Activated CD8-positive, alpha-beta T cell treated with anti-CD3 and anti-CD28 coated beads for 36 hours (primary cell): Measurements from ENCODE around the gene BTG4. TPM values are rescaled to one million over a fixed set of nuclear protein-coding genes. Genes with fewer than 3 reads are reported as not detected.

Experiments
- ATAC-seq: fragments of 200-7000 bp; cut with Tn5 transposase; one replicate; pipeline ENCODE4 v1.10.0; 2021; ENCODE audit warnings: mild to moderate bottlenecking, moderate library complexity
- CTCF ChIA-PET: fragments of 350-600 bp; sonication (Branson Sonifier 250); formaldehyde crosslinking; loops from one replicate; lab custom pipeline; 2021; ENCODE audit warnings: antibody characterized with exemption; lab: Charles Lee
- POLR2A ChIA-PET: fragments of 350-600 bp; sonication (Branson Sonifier 250); formaldehyde crosslinking; loops from one replicate; lab custom pipeline; 2021; ENCODE audit warnings: antibody characterized with exemption; lab: Charles Lee
- DNase-seq: peaks from one replicate; pipeline ENCODE4 v3.0.0-alpha.2; 2020
- H3K27ac Mint-ChIP-seq: one replicate; pipeline ENCODE4 v1.8.0; 2021; ENCODE audit warnings: mild to moderate bottlenecking, mixed read lengths
- H3K27me3 Mint-ChIP-seq: one replicate; pipeline ENCODE4 v1.8.0; 2021; ENCODE audit warnings: mixed read lengths
- H3K36me3 Mint-ChIP-seq: one replicate; pipeline ENCODE4 v1.8.0; 2021; ENCODE audit warnings: low read depth, mixed read lengths
- H3K4me1 Mint-ChIP-seq: one replicate; pipeline ENCODE4 v1.8.0; 2021; ENCODE audit warnings: low read depth, mixed read lengths
- H3K4me3 Mint-ChIP-seq: one replicate; pipeline ENCODE4 v1.8.0; 2021; ENCODE audit warnings: mild to moderate bottlenecking, moderate library complexity, mixed read lengths
- H3K9me3 Mint-ChIP-seq: one replicate; pipeline ENCODE4 v1.8.0; 2021; ENCODE audit warnings: mixed read lengths
- CTCF ChIP-seq: fragments of 200-600 bp; IDR thresholded peaks from one replicate; pipeline ENCODE4 v1.8.0; 2022; ENCODE audit warnings: antibody characterized with exemption, mild to moderate bottlenecking
- intact Hi-C: fragments of 100-400 bp; cut with micrococcal nuclease; formaldehyde crosslinking; loops from one replicate; pipeline ENCODE4 v1.10.0; 2022
- total RNA-seq, 2 experiments: library from RNA; stranded (reverse); gene quantifications; one replicate each; pipeline ENCODE4 v1.2.3, GENCODE V29; 2021

BTG4 gene
- total RNA-seq, 2 experiments from 2014 or later, result 0.36 to 0.98 TPM

GRCh38 chr11:111483431-111483830, 28.8 kb downstream of the BTG4 start:
- intact Hi-C loops, result no loop called here
- TF ChIP-seq CTCF, result no peak
- Mint-ChIP-seq H3K4me1 (no peaks in the 10 kb centered on the region), H3K4me3 (no peak overlapping the region), H3K27ac (no peak overlapping the region), H3K27me3 (peaks cover 2% of the 10 kb centered on the region), H3K36me3 (no peaks in the 10 kb centered on the region), H3K9me3 (peaks cover 20% of the 10 kb centered on the region)
- no peak for ATAC-seq
- ChIA-PET POLR2A (no interaction called here), CTCF (interaction anchor here (1.2 kb wide), 1 partner anchor 37 kb away, joined by 3 read pairs; no protein-coding TSS in a partner anchor)
- no peak for DNase-seq

GRCh38 chr11:111479666-111480065, 32.5 kb downstream of the BTG4 start:
- no peak for DNase-seq
- Mint-ChIP-seq H3K9me3 (peaks cover 16% of the 10 kb centered on the region), H3K4me1 (no peaks in the 10 kb centered on the region), H3K27ac (no peak overlapping the region), H3K36me3 (no peaks in the 10 kb centered on the region), H3K27me3 (peaks cover 6% of the 10 kb centered on the region), H3K4me3 (no peak overlapping the region)
- ChIA-PET POLR2A (no interaction called here), CTCF (interaction anchor here (1.1 to 2.8 kb wide), 5 partner anchors 10 to 67 kb away, joined by 3 to 9 read pairs (median 4); no protein-coding TSS in a partner anchor)
- TF ChIP-seq CTCF, result no peak
- intact Hi-C loops, result no loop called here
- no peak for ATAC-seq

GRCh38 chr11:111477898-111478297, 34.3 kb downstream of the BTG4 start:
- no peak overlapping the region for H3K27ac Mint-ChIP-seq
- DNase-seq, result no peak
- TF ChIP-seq CTCF, result no peak
- no peak overlapping the region for H3K4me3 Mint-ChIP-seq
- ChIA-PET POLR2A (interaction anchor here (1.7 kb wide), 1 partner anchor 34 kb away, joined by 4 read pairs; the partner anchor contains the start of gene BTG4), CTCF (interaction anchor here (1.5 to 2.8 kb wide), 2 partner anchors 22 to 69 kb away, joined by 5 to 9 read pairs; no protein-coding TSS in a partner anchor)
- H3K9me3 Mint-ChIP-seq, result peaks cover 11% of the 10 kb centered on the region
- peaks cover 6% of the 10 kb centered on the region for H3K27me3 Mint-ChIP-seq
- H3K36me3 Mint-ChIP-seq, result no peaks in the 10 kb centered on the region
- no peak for ATAC-seq
- intact Hi-C loops, result no loop called here
- H3K4me1 Mint-ChIP-seq, result no peaks in the 10 kb centered on the region

- no peaks in the 10 kb centered on the region for H3K36me3 Mint-ChIP-seq
- no peak for ATAC-seq
- no peak overlapping the region for H3K27ac Mint-ChIP-seq
- no peak overlapping the region for H3K4me3 Mint-ChIP-seq
- peaks cover 5% of the 10 kb centered on the region for H3K9me3 Mint-ChIP-seq
- peaks cover 6% of the 10 kb centered on the region for H3K27me3 Mint-ChIP-seq
- no peak for TF ChIP-seq CTCF
- DNase-seq, result no peak
- ChIA-PET CTCF (interaction anchor here (1.0 to 2.8 kb wide), 2 partner anchors 21 to 22 kb away, joined by 3 to 9 read pairs; no protein-coding TSS in a partner anchor), POLR2A (interaction anchor here (1.9 kb wide), 1 partner anchor 20 kb away, joined by 6 read pairs; no protein-coding TSS in a partner anchor)
- intact Hi-C loops, result no loop called here
- H3K4me1 Mint-ChIP-seq, result no peaks in the 10 kb centered on the region
Measured at GRCh38 chr11:111476956-111477355, 35.2 kb downstream of the BTG4 start.

GRCh38 chr11:111476366-111476765, 35.8 kb downstream of the BTG4 start:
- H3K4me1 Mint-ChIP-seq, result no peaks in the 10 kb centered on the region

More at GRCh38 chr11:111476366-111476765, 35.8 kb downstream of the BTG4 start:
- H3K27me3 Mint-ChIP-seq, result peaks cover 6% of the 10 kb centered on the region
- ChIA-PET POLR2A (interaction anchor here (1.9 kb wide), 1 partner anchor 20 kb away, joined by 6 read pairs; no protein-coding TSS in a partner anchor), CTCF (interaction anchor here (1.0 to 1.4 kb wide), 2 partner anchors 18 to 22 kb away, joined by 3 read pairs; no protein-coding TSS in a partner anchor)
- ATAC-seq (no peak), DNase-seq (no peak)
- no peaks in the 10 kb centered on the region for H3K36me3 Mint-ChIP-seq
- no peak overlapping the region for H3K4me3 Mint-ChIP-seq
- TF ChIP-seq CTCF, result no peak
- H3K9me3 Mint-ChIP-seq, result peaks cover 5% of the 10 kb centered on the region
- H3K27ac Mint-ChIP-seq, result no peak overlapping the region
- intact Hi-C loops, result no loop called here
